ENCODE results near the gene DPM2.

DPM2 gene

DNA sequence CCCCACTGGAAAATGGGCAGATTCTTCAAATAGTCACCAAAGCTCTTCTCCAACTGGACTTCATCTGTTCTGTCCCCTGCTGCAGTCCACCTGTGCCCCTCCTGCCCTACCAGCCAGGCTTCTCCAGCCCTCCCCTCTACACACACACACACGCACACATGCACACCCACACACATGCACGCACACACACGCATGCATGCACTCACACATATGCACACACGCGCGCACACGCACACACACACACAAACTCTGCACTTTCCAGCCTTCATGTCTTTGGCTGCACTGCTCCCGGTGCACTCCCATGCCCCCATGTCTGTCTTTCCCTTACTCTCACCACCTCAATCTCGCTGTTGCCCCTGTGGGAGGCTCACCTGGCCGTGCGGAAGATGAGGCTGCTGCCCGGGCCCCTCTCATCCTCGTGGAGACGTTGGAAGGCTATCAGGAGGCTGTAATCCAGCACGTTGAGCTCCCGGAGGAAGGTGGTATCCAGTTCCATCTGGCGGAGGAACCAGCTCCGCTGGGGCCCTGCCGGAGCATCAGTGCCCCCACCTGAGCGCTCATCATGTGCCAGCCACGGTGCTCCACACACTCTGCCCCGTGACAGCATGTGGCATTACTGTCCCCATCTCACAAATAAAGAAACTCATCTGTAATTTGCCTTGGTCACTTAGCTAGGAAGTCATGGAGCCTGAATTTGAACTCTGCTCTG lies 12.8 kb downstream of the DPM2 start:
- no peak for DNase-seq (ENCODE audit: extremely low spot score, insufficient read length, low read depth)
- FAIRE-seq, result no peak

DNA sequence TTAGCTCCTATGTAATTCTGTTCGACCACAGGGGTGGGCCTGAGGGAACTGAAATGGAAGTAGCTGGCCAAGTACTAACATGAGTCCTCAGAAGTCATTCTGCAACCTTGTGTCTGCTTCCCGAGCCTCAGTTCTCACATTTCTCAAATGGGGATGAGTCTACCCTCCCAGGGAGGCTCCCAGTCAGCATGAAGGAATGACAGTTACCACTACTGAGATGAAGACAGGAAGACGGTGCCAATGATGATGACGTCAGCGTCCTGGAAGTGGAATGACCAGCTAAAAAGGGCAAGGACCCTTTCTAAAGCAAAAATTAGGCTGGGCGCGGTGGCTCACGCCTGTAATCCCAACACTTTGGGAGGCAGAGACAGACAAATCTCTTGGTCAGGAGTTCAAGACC lies 13.9 kb downstream of the DPM2 start:
- DNase-seq (ENCODE audit: extremely low spot score, insufficient read length, low read depth) (no peak), FAIRE-seq (no peak)

DNA sequence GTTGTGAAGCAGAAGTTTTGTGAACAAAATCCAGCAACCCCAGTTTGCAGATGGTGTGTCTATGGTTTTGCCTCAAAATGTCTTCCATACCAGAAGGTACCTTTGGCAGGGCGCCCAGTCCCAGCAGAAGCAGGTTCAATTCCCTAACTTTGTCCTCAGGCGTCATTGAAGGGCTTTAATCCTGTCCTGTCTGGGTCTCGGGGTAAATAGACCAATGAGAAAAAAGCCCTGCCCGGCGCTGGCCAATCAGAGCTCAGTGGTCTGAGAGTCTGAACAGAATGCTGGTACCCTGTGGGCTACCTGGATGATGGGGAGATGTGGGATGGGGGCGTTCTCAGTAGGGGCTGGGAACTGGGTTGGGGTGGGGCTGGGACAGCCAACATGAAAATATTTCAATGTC lies 14.6 kb downstream of the DPM2 start:
- FAIRE-seq (no peak), DNase-seq (ENCODE audit: extremely low spot score, insufficient read length, low read depth) (no peak)

DNA sequence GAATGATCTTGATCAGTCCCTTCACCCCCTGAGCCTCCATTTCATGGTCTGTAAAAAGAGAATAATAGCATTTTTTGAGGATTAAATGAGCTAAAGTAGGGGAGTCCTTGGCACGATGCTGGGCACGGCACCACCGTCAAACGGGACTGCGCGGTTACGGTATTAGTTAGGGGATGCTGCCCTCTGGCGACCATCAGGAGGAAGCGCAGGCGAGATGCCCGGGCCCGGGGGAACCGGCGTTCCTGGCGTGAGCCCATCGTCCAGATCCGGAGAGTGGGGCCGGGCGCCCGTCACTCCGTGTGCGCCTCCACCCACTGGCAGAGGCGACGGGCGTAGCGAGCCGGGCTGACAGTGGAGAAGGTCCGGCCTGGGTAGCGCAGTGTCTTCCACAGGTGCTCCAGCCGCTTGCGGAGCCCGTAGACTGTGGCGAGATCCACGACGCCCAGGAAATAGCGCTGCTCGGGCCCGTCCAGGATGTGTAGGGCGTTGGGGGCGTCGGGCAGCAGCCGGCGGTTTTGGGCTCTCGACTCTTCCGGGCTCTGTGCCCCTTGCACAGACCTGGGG lies 16.0 kb downstream of the DPM2 start:
- DNase-seq (ENCODE audit: extremely low spot score, insufficient read length, low read depth) (peak; percentile 75), FAIRE-seq (peak; percentile 78)

DNA sequence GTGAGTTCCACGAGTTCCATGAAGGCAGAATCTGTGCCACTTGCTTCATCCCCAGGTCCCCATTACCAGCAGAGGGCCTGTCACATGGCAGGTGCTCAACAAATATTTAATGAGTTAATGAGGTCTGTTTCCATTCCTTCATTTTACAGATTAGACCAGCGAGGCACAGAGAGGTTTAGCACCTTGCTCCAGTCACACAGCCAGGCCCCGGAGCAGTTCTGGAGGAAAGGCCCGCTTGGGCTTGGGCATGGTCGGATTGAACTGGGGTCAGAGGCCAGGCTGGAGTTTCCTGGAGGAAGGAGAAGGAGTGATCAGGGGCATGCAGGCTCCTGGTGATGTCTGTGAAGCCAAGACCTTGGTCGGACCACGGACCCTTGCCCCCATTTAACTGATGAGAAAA lies 16.9 kb downstream of the DPM2 start:
- FAIRE-seq (no peak), DNase-seq (ENCODE audit: extremely low spot score, insufficient read length, low read depth) (no peak)

DNA sequence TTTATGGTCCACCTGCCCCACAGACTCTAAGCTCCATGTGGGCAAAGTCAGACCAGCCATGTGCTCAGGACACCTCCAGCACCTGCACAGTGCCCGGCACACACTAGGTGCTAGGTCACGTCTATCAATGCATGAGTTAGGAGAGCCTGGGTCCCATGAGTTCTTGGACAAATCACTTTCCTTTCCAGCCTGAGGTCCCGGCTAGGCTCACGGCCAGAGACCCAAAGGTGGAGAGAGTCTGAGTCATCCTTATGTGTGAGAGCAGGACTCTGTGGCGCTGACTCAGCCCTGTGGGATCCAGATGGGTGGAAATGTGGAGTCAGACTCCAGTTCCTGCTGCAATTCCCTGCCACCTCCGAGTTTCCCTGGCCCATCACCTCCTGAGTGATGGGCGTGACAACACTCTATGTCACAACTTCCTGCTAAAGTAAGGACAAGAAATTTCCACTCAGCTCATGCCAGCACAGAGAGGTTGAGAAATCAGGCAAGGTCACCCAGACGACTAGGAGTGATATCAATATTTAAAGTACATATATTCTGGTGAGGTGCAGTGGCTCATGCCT lies 18.3 kb downstream of the DPM2 start:
- FAIRE-seq, result no peak

DNA sequence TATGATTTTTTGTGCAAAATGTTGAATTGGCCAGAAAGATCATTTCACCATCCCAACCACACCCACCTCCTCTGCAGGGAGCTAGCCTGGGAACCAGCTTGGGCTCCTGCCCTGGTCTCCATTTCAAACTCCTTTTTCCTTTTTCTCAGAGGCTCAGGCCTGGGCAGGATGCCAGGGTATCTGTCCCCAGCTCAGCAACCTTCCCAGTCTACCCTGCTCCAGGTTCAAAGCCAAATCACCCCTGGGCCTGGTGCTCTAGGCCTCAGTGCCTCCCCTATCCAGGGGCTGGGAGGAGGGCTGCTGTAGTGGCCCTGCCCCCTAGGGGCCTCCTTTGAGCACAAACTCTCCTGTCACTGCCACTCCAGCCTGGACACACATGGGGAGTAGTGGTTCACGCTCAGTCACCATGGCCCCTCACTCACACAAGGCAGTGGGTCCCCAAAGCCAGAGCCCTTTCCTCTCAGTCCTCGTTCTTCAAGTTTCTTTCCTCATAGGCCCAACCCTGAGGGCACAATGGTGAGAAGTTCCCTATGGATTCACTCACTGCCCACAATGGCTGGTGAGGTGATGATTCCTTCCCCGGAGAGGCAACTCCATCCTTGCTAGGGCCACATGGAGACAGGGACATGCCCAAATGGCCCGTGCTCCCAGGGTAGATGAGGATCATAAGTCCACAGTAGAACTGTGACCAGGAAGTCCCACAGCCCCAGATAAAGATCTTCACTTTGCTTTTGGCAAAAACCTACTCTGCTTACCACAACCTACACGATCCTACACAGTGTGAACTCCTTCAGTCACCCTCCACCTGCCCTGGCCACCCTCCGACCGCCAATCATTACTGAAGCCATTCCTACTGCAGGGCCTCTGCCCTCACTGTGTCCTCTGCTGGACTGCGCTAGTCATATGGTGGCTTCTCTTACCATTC lies 19.2 kb downstream of the DPM2 start:
- no peak for FAIRE-seq
- no peak for DNase-seq (ENCODE audit: extremely low spot score, insufficient read length, low read depth)

More for the DNA sequence above, 18.3 kb downstream of the DPM2 start:
- no peak for DNase-seq (ENCODE audit: extremely low spot score, insufficient read length, low read depth)

DNA sequence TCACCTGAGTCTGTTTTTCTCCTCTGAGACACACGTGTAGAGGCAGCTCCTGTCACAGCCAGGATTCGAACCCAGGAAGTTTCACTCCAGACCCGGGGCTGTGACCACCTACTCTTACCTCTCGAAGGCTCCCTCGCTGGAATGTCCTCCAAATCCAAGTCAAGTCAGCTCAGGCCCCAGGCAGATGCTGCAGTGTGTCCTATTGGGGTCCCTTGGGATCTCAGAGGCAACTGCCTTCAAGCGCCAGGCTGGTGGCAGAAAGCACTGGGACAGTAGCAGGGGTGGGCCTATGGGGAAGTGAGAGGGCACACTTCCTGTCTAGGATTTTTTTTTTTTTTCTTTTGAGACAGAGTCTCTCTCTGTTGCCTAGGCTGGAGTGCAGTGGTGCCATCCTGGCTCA lies 20.1 kb downstream of the DPM2 start:
- DNase-seq (ENCODE audit: extremely low spot score, insufficient read length, low read depth) (no peak), FAIRE-seq (peak; percentile 9)

DNA sequence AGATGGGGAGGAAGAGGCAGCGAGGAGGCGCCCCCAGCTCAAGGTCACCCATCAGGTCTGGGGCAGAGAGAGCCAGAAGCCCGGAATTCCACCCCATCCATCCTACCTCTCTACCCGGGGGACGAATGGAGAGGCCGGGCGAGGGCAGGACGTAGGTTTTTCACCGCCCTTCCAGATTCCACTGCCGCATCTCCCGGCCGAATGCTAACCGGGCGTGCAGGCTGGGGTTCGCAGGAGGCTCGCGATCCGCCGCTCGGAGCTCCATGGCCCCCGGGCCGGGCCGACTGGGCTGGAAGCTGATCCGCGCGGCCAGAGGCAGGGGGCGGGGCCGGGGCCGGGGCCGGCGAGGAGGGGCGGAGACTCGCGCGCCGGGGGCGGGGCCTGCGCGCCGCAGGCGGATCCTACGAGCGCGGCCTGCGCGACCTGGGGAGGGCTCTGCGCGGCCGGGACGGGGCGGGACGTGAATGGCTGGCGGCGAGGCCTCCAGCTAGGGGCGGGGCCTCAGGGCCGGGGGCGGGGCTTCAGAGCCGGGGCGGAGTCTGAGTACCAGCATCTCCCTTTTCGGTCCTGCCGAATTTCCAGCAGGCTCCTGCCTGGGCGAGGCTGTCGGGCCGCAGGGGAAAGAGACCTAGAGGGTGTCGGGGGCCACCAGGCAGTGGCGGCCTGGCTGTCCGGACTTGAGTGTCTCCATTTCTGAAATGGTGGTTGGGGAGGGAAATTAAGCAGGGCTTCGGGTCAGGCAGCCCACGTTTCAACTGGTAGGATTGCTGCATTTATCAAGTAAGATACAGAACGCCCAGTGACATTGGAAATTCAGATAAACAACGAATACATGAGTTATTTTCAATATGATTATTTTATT lies 20.7 kb downstream of the DPM2 start, which contains the start of gene ST6GALNAC4:
Gene ST6GALNAC4, minus strand, starts transcription at position 322 of the 862 bp plus-strand sequence. CDS start 622 bp downstream, outside the sequence.
- FAIRE-seq (peak; percentile 88), DNase-seq (ENCODE audit: extremely low spot score, insufficient read length, low read depth) (peak; percentile 97)

DNA sequence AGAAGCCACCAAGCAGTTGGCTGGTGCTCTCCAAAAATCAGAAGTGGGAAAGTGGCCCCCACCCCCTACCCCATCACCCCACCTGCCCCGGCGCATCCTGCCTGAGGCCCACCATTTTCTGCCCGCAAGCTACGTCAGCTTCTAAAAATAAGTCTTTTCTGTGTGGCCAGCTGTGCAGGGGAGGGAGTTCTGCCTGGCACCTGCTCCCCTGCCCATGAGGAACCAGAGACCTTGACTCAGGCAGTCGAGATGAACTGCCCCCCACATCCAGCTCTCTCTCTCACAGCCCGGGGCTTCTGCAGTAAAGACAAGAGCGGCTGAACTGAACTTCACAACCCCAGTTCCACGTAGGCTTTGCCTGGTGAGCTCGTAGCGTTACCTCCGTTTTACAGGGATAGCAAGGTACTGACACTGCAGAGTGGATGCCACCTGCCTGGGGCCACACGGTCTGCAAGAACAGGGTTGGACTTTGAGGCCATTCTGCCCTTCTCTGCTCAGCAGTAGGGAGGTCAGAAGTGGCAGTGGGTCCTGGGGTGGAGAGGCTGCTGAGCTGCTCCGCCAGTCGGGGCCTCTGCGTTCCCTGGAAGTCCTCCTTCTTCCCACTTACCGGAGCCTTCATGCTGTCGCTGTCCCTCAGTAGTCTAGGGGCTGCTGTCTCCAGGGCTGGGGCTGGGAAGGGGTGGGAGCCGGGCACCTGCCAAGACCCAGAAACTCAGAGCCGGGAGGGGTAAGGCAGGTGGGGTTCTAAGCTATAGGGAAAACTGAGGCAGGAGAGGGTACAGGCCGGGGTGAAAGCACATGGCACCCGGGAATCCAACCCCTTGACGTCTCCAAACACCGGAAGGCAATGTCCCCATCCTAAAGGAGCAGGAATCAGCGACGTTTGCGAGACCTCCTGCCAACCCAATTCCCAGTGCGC lies 21.6 kb downstream of the DPM2 start:
- FAIRE-seq (peak; percentile 75), DNase-seq (ENCODE audit: extremely low spot score, insufficient read length, low read depth) (no peak)

DNA sequence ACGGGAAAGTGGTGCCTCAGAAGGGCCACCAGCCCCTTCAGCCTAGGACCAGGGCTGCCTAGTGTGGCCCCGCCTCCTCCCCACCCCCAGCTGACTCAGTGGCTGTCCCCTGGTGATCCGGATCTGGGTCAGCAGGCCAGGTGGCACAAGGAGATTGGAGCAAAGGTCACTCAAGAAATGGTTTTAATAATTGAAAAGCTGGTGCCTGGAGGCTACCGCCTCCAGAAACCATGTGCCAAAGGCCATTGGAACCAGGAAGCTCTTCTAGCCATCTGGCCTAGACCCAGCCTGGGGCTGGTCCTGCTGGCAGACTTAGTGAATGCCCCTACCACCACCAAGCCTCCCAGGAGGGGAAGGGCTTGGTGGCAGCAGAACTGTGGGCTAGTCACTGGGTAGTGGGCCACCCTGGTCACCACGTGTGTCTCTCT lies 22.3 kb downstream of the DPM2 start:
- no peak for DNase-seq (ENCODE audit: extremely low spot score, insufficient read length, low read depth)
- FAIRE-seq, result no peak

DNA sequence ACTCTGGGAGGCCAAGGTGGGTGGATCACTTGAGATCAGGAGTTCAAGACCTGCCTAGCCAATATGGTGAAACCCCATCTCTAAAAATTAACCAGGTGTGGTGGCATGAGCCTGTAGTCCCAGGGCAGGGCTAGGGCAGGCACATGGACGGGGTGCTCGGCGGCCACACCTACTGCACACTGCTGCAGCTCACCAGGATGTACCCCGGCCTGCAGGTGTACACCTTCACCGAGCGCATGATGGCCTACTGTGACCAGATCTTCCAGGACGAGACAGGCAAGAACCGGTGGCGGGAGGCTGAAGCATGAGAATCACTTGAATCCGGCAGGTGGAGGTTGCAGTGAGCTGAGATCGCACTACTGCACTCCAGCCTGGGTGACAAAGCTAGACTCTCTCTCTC lies 24.0 kb downstream of the DPM2 start:
- FAIRE-seq (no peak), DNase-seq (ENCODE audit: extremely low spot score, insufficient read length, low read depth) (no peak)

DNA sequence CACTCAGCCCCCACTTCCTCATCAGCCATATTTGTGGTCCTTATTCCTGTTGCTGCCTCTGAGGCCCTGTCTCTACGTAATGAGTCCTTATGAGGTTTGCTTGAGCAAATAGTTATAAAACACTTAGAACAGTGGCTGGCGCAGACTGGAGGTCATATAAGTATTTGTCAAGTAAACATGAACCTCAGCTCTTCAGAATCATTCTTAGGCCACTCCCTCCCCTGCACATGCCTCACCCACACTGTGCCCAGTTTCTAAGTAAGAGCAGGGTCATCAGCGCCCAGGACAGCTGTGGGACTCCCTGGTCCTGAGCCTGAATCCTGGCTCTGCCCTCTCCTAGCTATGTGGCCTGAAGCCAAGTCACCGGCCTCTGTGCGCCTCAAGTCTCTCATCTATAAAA lies 24.8 kb downstream of the DPM2 start:
- DNase-seq (ENCODE audit: extremely low spot score, insufficient read length, low read depth) (no peak), FAIRE-seq (no peak)

DNA sequence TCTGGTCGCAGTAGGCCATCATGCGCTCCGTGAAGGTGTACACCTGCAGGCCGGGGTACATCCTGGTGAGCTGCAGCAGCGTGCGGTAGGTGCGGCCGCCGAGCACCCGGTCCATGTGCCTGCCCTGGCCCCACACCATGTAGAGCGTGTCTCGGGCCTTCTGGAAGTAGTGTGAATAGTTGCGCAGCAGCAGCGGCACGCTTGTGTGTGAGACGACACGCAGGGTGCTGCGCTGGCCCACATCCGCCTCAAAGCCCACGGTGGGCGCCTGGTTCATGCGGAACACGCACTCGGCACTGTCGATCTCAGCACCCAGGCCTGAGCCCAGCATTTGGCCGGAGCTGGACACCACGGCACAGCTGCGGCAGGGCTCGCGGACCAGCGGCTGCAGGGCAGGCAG lies 25.4 kb downstream of the DPM2 start:
- DNase-seq (ENCODE audit: extremely low spot score, insufficient read length, low read depth) (no peak), FAIRE-seq (no peak)

DNA sequence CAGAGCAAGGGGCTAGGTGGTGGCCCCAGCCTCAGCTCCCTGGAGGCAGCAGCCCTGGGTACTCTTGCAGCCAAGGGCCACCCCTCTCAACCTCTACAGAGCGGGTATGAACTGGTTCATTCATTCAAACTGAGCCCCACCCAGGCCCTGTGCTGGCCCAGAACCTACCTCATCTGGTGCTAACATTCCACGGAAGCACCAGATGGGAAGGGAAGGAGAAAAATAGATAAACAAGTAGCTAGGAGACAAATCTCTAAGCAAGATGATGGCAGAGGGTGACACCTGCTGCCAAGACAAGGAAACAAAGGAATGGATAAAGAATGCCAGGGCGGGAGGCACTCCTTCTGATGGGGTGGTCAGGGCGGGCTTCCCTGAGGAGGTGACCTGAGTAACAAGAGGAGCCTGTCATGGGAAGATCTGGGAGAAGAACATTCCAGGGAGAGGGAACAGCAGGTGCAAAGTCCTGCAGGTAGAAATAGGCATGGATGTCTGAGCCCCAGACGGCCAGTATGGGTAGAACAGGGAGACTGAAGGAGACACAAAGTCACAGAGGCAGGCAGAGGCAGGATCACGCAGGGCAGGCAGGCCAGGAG lies 26.9 kb downstream of the DPM2 start:
- no peak for DNase-seq (ENCODE audit: extremely low spot score, insufficient read length, low read depth)
- FAIRE-seq, result no peak

DNA sequence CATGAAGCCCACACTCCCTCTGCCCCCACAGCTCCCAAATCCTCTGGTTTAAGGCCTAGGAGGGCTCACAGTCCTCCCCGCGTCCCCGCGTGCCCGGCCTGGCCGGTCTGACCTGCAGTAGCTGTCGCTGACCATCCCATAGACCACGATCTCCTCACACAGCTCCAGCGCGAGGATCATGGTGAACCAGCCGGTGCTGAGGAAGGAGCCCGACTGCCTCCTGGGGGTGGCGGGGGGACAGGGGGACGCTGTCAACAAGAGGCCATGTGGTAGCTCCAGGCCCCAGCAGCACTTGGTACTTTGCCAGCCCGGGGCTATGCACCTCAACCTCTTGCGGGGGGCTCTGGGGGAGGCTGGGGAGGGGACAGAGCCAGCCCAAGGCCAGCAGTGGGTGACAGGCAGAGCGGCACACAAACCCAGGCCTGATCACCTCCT lies 27.8 kb downstream of the DPM2 start:
- FAIRE-seq (no peak), DNase-seq (ENCODE audit: extremely low spot score, insufficient read length, low read depth) (no peak)

DNA sequence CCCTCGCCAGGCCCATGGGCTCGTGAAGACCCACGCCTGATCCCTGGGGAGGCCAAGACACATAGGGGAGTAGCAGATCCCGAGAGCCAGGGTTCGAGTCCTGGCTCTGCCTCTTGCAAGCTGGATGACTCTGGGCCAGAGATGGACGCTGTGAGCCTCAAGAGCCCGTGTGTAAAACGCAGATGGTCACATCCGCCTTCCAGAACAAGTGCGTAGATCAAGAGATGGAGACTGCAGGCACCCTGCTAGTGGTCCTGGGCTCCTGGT lies 29.1 kb downstream of the DPM2 start:
- no peak for DNase-seq (ENCODE audit: extremely low spot score, insufficient read length, low read depth)
- FAIRE-seq, result no peak

DNA sequence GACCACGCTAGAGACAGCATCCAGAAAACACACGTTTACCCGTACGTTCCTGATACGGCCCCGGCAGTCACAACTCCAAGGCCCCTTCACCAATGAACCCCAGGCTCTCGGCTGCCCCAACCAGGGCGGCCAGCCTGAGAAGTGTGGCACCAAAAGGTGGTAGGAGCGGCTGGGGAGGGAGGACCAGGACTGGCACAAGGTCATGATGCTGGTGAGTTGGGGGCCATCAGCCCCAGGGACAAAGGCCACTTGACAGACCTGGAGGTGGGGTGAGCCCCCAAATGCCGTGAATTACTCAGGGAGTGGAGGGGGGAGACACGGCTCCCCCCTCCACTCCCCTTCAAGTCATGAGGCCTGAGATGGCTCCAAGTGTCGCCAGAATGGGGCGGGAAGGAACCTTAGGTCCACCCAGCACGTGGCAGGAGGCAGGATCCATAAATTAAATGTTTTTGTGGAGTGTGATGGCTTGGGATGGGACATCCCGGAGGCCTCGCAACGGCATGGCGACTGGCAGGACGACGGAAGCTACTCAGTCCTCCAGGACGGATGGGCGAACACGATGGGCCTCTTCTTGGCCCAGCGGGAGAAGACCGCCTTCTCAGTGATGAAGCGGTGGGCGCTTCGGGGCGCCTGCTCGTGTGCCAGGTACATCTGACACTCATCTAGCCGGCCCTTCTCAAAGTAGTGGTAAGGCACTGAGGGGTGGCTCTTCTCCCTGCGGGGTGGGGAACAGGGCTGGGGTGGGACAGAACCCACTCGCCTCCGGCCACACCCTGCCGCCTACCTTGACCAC lies 29.6 kb downstream of the DPM2 start:
- no peak for DNase-seq (ENCODE audit: extremely low spot score, insufficient read length, low read depth)
- no peak for FAIRE-seq
